Liver (tissue), 9 donors: ENCODE results near the gene SDE2. TPM values are rescaled to one million over a fixed set of nuclear protein-coding genes. Genes with fewer than 3 reads are reported as not detected.

Experiments
- DNase-seq: peaks from one replicate; pipeline ENCODE4 v3.0.0-alpha.2; 2017; ENCODE audit warnings: low spot score
- H3K27ac ChIP-seq, 2 donors: one replicate each; pipeline ENCODE4 v1.7.0; 2013; ENCODE audit warnings: inconsistent platforms in 2 of 2, low read length in 2 of 2, control low read depth in 1 of 2, low read depth in 1 of 2, mild to moderate bottlenecking in 1 of 2
- H3K27me3 ChIP-seq, 4 donors: one replicate each; pipeline versions ENCODE4 v1.6.1 to v1.7.0; 2013; ENCODE audit warnings: low read length in 3 of 4, inconsistent platforms in 1 of 4, mild to moderate bottlenecking in 1 of 4, moderate library complexity in 1 of 4; ENCODE audit not compliant: control insufficient read depth in 4 of 4, insufficient read depth in 4 of 4
- H3K36me3 ChIP-seq, 4 donors: one replicate each; pipeline versions ENCODE4 v1.6.1 to v1.7.0; 2013; ENCODE audit warnings: low read length in 3 of 4, mild to moderate bottlenecking in 3 of 4, low read depth in 1 of 4, moderate library complexity in 1 of 4; ENCODE audit not compliant: control insufficient read depth in 4 of 4, insufficient read depth in 3 of 4
- H3K4me1 ChIP-seq, 4 donors: one replicate each; pipeline versions ENCODE4 v1.6.1 to v1.7.0; 2013; ENCODE audit warnings: low read length in 3 of 4, mild to moderate bottlenecking in 3 of 4, moderate library complexity in 1 of 4; ENCODE audit not compliant: control insufficient read depth in 4 of 4, insufficient read depth in 4 of 4
- H3K4me3 ChIP-seq, 3 donors: one replicate each; pipeline versions ENCODE4 v1.6.1 to v1.7.0; 2013; ENCODE audit warnings: low read length in 3 of 3, control low read depth in 1 of 3, low read depth in 1 of 3, mild to moderate bottlenecking in 1 of 3
- H3K9ac ChIP-seq, 2 donors: one replicate each; pipeline ENCODE4 v1.7.0; 2013; ENCODE audit warnings: low read length in 2 of 2, mild to moderate bottlenecking in 2 of 2, moderate library complexity in 2 of 2, control low read depth in 1 of 2, low read depth in 1 of 2
- H3K9me3 ChIP-seq, 4 donors: one replicate each; pipeline versions ENCODE4 v1.6.1 to v1.7.0; 2013; ENCODE audit warnings: low read length in 3 of 4; ENCODE audit not compliant: control insufficient read depth in 4 of 4
- ATF3 ChIP-seq: IDR thresholded peaks from 2 replicates; pipeline ENCODE4 v1.6.1; 2016; ENCODE audit warnings: antibody characterized with exemption
- CTCF ChIP-seq: fragments of 150-350 bp; IDR thresholded peaks from 2 replicates; pipeline ENCODE4 v1.5.1; 2017; ENCODE audit warnings: improper control_type of control experiment, low read depth, low read length; ENCODE audit not compliant: missing input control
- EGR1 ChIP-seq, 2 donors: IDR thresholded peaks; 2 replicates each; pipeline ENCODE4 v1.6.1; 2016 to 2018; ENCODE audit warnings: antibody characterized with exemption in 2 of 2, low read depth in 2 of 2
- FOXA1 ChIP-seq: IDR thresholded peaks from 2 replicates; pipeline ENCODE4 v1.6.1; 2016; ENCODE audit warnings: antibody characterized with exemption
- GABPA ChIP-seq, 2 donors: IDR thresholded peaks in 1 of 2; conservative IDR thresholded peaks in 1 of 2; 2 replicates each; pipeline ENCODE4 v1.6.1; 2016; ENCODE audit warnings: antibody characterized with exemption in 2 of 2, mild to moderate bottlenecking in 1 of 2, moderate library complexity in 1 of 2
- HNF4A ChIP-seq, 2 donors: conservative IDR thresholded peaks; 2 replicates each; pipeline ENCODE4 v1.6.1; 2016; ENCODE audit warnings: antibody characterized with exemption in 2 of 2, mild to moderate bottlenecking in 2 of 2
- HNF4G ChIP-seq: IDR thresholded peaks from 2 replicates; pipeline ENCODE4 v1.6.1; 2016; ENCODE audit warnings: antibody characterized with exemption
- JUND ChIP-seq, 2 donors: IDR thresholded peaks; 2 replicates each; pipeline ENCODE4 v1.6.1; 2016; ENCODE audit warnings: antibody characterized with exemption in 2 of 2
- MAX ChIP-seq: IDR thresholded peaks from 2 replicates; pipeline ENCODE4 v1.6.1; 2016; ENCODE audit warnings: antibody characterized with exemption
- NR2F2 ChIP-seq: IDR thresholded peaks from 2 replicates; pipeline ENCODE4 v1.6.1; 2016; ENCODE audit warnings: antibody characterized with exemption
- RAD21 ChIP-seq, 2 donors: IDR thresholded peaks; 2 replicates each; pipeline ENCODE4 v1.6.1; 2016; ENCODE audit warnings: antibody characterized with exemption in 2 of 2, mild to moderate bottlenecking in 2 of 2
- REST ChIP-seq: IDR thresholded peaks from 2 replicates; pipeline ENCODE4 v1.6.1; 2016; ENCODE audit warnings: antibody characterized with exemption, mild to moderate bottlenecking
- SP1 ChIP-seq: IDR thresholded peaks from 2 replicates; pipeline ENCODE4 v1.6.1; 2018; ENCODE audit warnings: antibody characterized with exemption, mild to moderate bottlenecking
- TAF1 ChIP-seq: conservative IDR thresholded peaks from 2 replicates; pipeline ENCODE4 v1.6.1; 2016; ENCODE audit warnings: antibody characterized with exemption, mild to moderate bottlenecking
- YY1 ChIP-seq: IDR thresholded peaks from 2 replicates; pipeline ENCODE4 v1.6.1; 2016; ENCODE audit warnings: antibody characterized with exemption, mild to moderate bottlenecking
- ZBTB33 ChIP-seq: IDR thresholded peaks from 2 replicates; pipeline ENCODE4 v1.6.1; 2016; ENCODE audit warnings: antibody characterized with exemption
- WGBS: extraction: QIAGEN DNeasy Blood & Tissue Kit; methylation state at CpG from one replicate; pipeline ENCODE4 v1.1.7; 2013; 5-methylcytosine and 5-hydroxymethylcytosine counted together
- polyA plus RNA-seq, 2 donors: library from polyadenylated mRNA; stranded (reverse) in 1 of 2; unstranded in 1 of 2; fragments of 200-250 nt in 1 of 2; fragments of >200 nt in 1 of 2; fragmentation: Nextera tagmentation in 1 of 2; extraction: Ambion mirVana in 1 of 2; gene quantifications; one replicate each; pipeline versions ENCODE4 v1.2.1 to v1.2.3, GENCODE V29; 2013 to 2015
- total RNA-seq, 2 donors: library from RNA; depleted of rRNA; stranded (reverse); fragments of >200 nt; gene quantifications; one replicate each; pipeline ENCODE4 v1.2.3, GENCODE V29; 2014
- donor health status: healthy.
- donor health status: healthy.
- donor health status: healthy.
- donor health status: healthy.
- donor health status: healthy.

SDE2 gene
- total and polyA plus RNA-seq, 4 donors, result 4.7 to 53.7 (median 11.0) TPM

- H3K4me3 ChIP-seq, result no peak overlapping the region
- no peak for DNase-seq
- H3K9me3 ChIP-seq, result no peaks in the 10 kb centered on the region
- H3K9ac ChIP-seq, result no peak overlapping the region
- no peak for TF ChIP-seq SP1
- TF ChIP-seq TAF1, result no peak
- no peak for TF ChIP-seq YY1
- TF ChIP-seq FOXA1, result no peak
- no peak for TF ChIP-seq JUND (IDR thresholded peaks at IDR 0.05)
- no peak for TF ChIP-seq HNF4G
- TF ChIP-seq REST, result no peak
- TF ChIP-seq NR2F2, result no peak
- no peak for TF ChIP-seq RAD21 (IDR thresholded peaks at IDR 0.05)
- no peak for TF ChIP-seq HNF4A (conservative IDR thresholded peaks at IDR 0.05)
- TF ChIP-seq GABPA (IDR thresholded peaks at IDR 0.05 in 1 of 2, conservative IDR thresholded peaks at IDR 0.05 in 1 of 2), result no peak
- no peak for TF ChIP-seq ZBTB33
- TF ChIP-seq CTCF, result no peak
- TF ChIP-seq MAX, result no peak
- H3K27me3 ChIP-seq, result no peaks in the 10 kb centered on the region
- no peak overlapping the region for H3K27ac ChIP-seq
- H3K36me3 ChIP-seq, result peaks cover 0 to 1% (median 0%) of the 10 kb centered on the region in 4 donors
- peaks cover 2 to 15% (median 6%) of the 10 kb centered on the region in 4 donors for H3K4me1 ChIP-seq
- 93% methylated on average over 5 of the region's 5 CpGs for WGBS
These were observed 28.5 kb upstream of the SDE2 start for GRCh38 chr1:226027538-226028217.

- Histone ChIP-seq H3K4me1 (peaks cover 2 to 15% (median 6%) of the 10 kb centered on the region in 4 donors), H3K36me3 (peaks cover 0 to 1% (median 0%) of the 10 kb centered on the region in 4 donors), H3K9ac (no peak overlapping the region), H3K9me3 (no peaks in the 10 kb centered on the region), H3K27me3 (no peaks in the 10 kb centered on the region), H3K4me3 (no peak overlapping the region), H3K27ac (no peak overlapping the region)
- 75% methylated on average over 2 of the region's 2 CpGs for WGBS
- DNase-seq, result no peak
- no peak for TF ChIP-seq RAD21 (IDR thresholded peaks at IDR 0.05)
- no peak for TF ChIP-seq GABPA (IDR thresholded peaks at IDR 0.05 in 1 of 2, conservative IDR thresholded peaks at IDR 0.05 in 1 of 2)
- no peak for TF ChIP-seq CTCF
- no peak for TF ChIP-seq TAF1
- TF ChIP-seq REST, result no peak
- TF ChIP-seq FOXA1, result no peak
- no peak for TF ChIP-seq JUND (IDR thresholded peaks at IDR 0.05)
- TF ChIP-seq ATF3, result no peak
- TF ChIP-seq EGR1 (IDR thresholded peaks at IDR 0.05; ENCODE audit: low read depth in 2 of 2), result no peak
- TF ChIP-seq MAX, result no peak
These were observed 27.7 kb upstream of the SDE2 start for GRCh38 chr1:226026833-226027232.
